Caco-2 (cell line): Measurements from ENCODE around the gene CDH13. TPM values are rescaled to one million over a fixed set of nuclear protein-coding genes. Genes with fewer than 3 reads are reported as not detected.

ENCODE experiments used
- BruUV-seq: library from RNA; stranded (reverse); fragments of 400-500 nt; replicated peaks from 2 replicates; lab custom pipeline; 2021; lab: Mats Ljungman, UMichigan
- CTCF ChIA-PET: fragments of 300-600 bp; sonication (Branson Sonifier 250); formaldehyde crosslinking; loops from one replicate; lab custom pipeline; 2022; ENCODE audit warnings: antibody characterized with exemption; lab: Charles Lee
- POLR2A ChIA-PET: fragments of 300-600 bp; sonication (Branson Sonifier 250); formaldehyde crosslinking; loops from one replicate; lab custom pipeline; 2022; ENCODE audit warnings: antibody characterized with exemption; lab: Charles Lee
- DNase-seq, 2 experiments: peaks; one replicate each; pipeline versions ENCODE4 v3.0.0 to v3.0.0-alpha.2; 2020 to 2022
- H3K27me3 ChIP-seq: replicated peaks from 2 replicates; pipeline ENCODE4 v1.6.0; 2011; ENCODE audit warnings: low read length; ENCODE audit not compliant: control insufficient read depth, insufficient read depth
- H3K36me3 ChIP-seq: 2 replicates; pipeline ENCODE4 v1.5.1; 2011; ENCODE audit warnings: low read length; ENCODE audit not compliant: control insufficient read depth, insufficient read depth
- H3K4me1 ChIP-seq: fragments of 250-450 bp; sonication (Bioruptor Pico); 2 replicates; pipeline ENCODE4 v1.5.1; 2020; ENCODE audit warnings: mild to moderate bottlenecking
- H3K4me3 ChIP-seq: 2 replicates; pipeline ENCODE4 v1.5.1; 2011; ENCODE audit warnings: low read depth, mild to moderate bottlenecking, control low read depth, low read length
- H3K9me3 ChIP-seq: fragments of 250-450 bp; sonication (Bioruptor Pico); 2 replicates; pipeline ENCODE4 v1.5.1; 2020; ENCODE audit warnings: mild to moderate bottlenecking, moderate library complexity
- H3K27ac Mint-ChIP-seq: one replicate; pipeline ENCODE4 v1.8.0; 2022; ENCODE audit warnings: mixed read lengths; ENCODE audit not compliant: unreplicated experiment
- H3K27me3 Mint-ChIP-seq: one replicate; pipeline ENCODE4 v1.8.0; 2022; ENCODE audit warnings: mixed read lengths; ENCODE audit not compliant: insufficient read depth, unreplicated experiment
- H3K36me3 Mint-ChIP-seq: one replicate; pipeline ENCODE4 v1.8.0; 2022; ENCODE audit warnings: mild to moderate bottlenecking, mixed read lengths; ENCODE audit not compliant: insufficient read depth, unreplicated experiment
- H3K4me1 Mint-ChIP-seq: one replicate; pipeline ENCODE4 v1.8.0; 2022; ENCODE audit warnings: low read depth, mixed read lengths; ENCODE audit not compliant: unreplicated experiment
- H3K4me3 Mint-ChIP-seq: one replicate; pipeline ENCODE4 v1.8.0; 2022; ENCODE audit warnings: mild to moderate bottlenecking, moderate library complexity, mixed read lengths; ENCODE audit not compliant: unreplicated experiment
- H3K9me3 Mint-ChIP-seq: one replicate; pipeline ENCODE4 v1.8.0; 2022; ENCODE audit warnings: mixed read lengths; ENCODE audit not compliant: unreplicated experiment
- CTCF ChIP-seq, 2 experiments: fragments of 200-600 bp in 1 of 2; IDR thresholded peaks; 1 replicate in 1 of 2; 2 replicates in 1 of 2; pipeline versions ENCODE4 v1.5.1 to v1.8.0; 2011 to 2022; ENCODE audit warnings: antibody characterized with exemption in 1 of 2, control low read depth in 1 of 2, inconsistent platforms in 1 of 2, low read depth in 1 of 2, low read length in 1 of 2, mild to moderate bottlenecking in 1 of 2, moderate library complexity in 1 of 2; ENCODE audit not compliant: insufficient read depth in 1 of 2, severe bottlenecking in 1 of 2, unreplicated experiment in 1 of 2
- intact Hi-C: fragments of 100-400 bp; cut with micrococcal nuclease; formaldehyde crosslinking; loops from one replicate; pipeline ENCODE4 v1.10.0; 2022; ENCODE audit not compliant: unreplicated experiment
- total RNA-seq: library from RNA; stranded (reverse); gene quantifications from 2 replicates; pipeline ENCODE4 v1.2.3, GENCODE V29; 2022

CDH13 gene
- total RNA-seq, 1 experiment from 2014 or later, result 2.2 TPM

GRCh38 chr16:83305092-83305491 lies 678.3 kb downstream of the CDH13 start:
- POLR2A ChIA-PET, result no interaction called here
- CTCF ChIA-PET, result no interaction called here
- intact Hi-C loops, result no loop called here

GRCh38 chr16:83306961-83307593 lies 680.3 kb downstream of the CDH13 start:
- H3K27me3 Mint-ChIP-seq, result peaks cover 31% of the 10 kb centered on the region
- H3K9me3 Mint-ChIP-seq, result no peaks in the 10 kb centered on the region
- no peak overlapping the region for H3K4me3 ChIP-seq
- ChIA-PET POLR2A (no interaction called here), CTCF (interaction anchor here (0.6 kb wide), 1 partner anchor 29 kb away, joined by 3 read pairs; no protein-coding TSS in a partner anchor)
- H3K9me3 ChIP-seq, result no peaks in the 10 kb centered on the region
- BruUV-seq, result no TSS peak
- H3K27me3 ChIP-seq, result peaks cover 1% of the 10 kb centered on the region
- DNase-seq, result no peak
- no peaks in the 10 kb centered on the region for H3K4me1 Mint-ChIP-seq
- no peak for TF ChIP-seq CTCF (IDR thresholded peaks at IDR 0.05; ENCODE audit: insufficient read depth in 1 of 2, low read depth in 1 of 2, low read length in 1 of 2, severe bottlenecking in 1 of 2, unreplicated experiment in 1 of 2)
- no peak overlapping the region for H3K27ac Mint-ChIP-seq
- no peaks in the 10 kb centered on the region for H3K4me1 ChIP-seq
- no peaks in the 10 kb centered on the region for H3K36me3 ChIP-seq
- no peak overlapping the region for H3K4me3 Mint-ChIP-seq
- no peaks in the 10 kb centered on the region for H3K36me3 Mint-ChIP-seq
- intact Hi-C loops, result no loop called here

More at GRCh38 chr16:83305092-83305491, 678.3 kb downstream of the CDH13 start:
- Mint-ChIP-seq H3K27me3 (peaks cover 21% of the 10 kb centered on the region), H3K9me3 (no peaks in the 10 kb centered on the region), H3K4me1 (no peaks in the 10 kb centered on the region), H3K36me3 (no peaks in the 10 kb centered on the region), H3K27ac (no peak overlapping the region), H3K4me3 (no peak overlapping the region)
- BruUV-seq, result no TSS peak
- no peak for DNase-seq
- Histone ChIP-seq H3K27me3 (peaks cover 3% of the 10 kb centered on the region), H3K4me3 (no peak overlapping the region), H3K9me3 (no peaks in the 10 kb centered on the region), H3K4me1 (no peaks in the 10 kb centered on the region), H3K36me3 (no peaks in the 10 kb centered on the region)
- TF ChIP-seq CTCF (IDR thresholded peaks at IDR 0.05; ENCODE audit: insufficient read depth in 1 of 2, low read depth in 1 of 2, low read length in 1 of 2, severe bottlenecking in 1 of 2, unreplicated experiment in 1 of 2), result no peak

- ChIA-PET CTCF (interaction anchor here (0.6 kb wide), 1 partner anchor 30 kb away, joined by 3 read pairs; no protein-coding TSS in a partner anchor), POLR2A (no interaction called here)
- H3K4me1 Mint-ChIP-seq, result no peaks in the 10 kb centered on the region
- H3K36me3 Mint-ChIP-seq, result no peaks in the 10 kb centered on the region
- intact Hi-C loops, result no loop called here
- H3K27me3 Mint-ChIP-seq, result peaks cover 31% of the 10 kb centered on the region
- H3K36me3 ChIP-seq, result no peaks in the 10 kb centered on the region
- H3K9me3 Mint-ChIP-seq, result no peaks in the 10 kb centered on the region
- no peak overlapping the region for H3K4me3 Mint-ChIP-seq
- H3K4me3 ChIP-seq, result no peak overlapping the region
- H3K27me3 ChIP-seq, result peaks cover 1% of the 10 kb centered on the region
- no peaks in the 10 kb centered on the region for H3K4me1 ChIP-seq
- no peak for DNase-seq
- no peak overlapping the region for H3K27ac Mint-ChIP-seq
- no TSS peak for BruUV-seq
- no peaks in the 10 kb centered on the region for H3K9me3 ChIP-seq
- no peak for TF ChIP-seq CTCF (IDR thresholded peaks at IDR 0.05; ENCODE audit: insufficient read depth in 1 of 2, low read depth in 1 of 2, low read length in 1 of 2, severe bottlenecking in 1 of 2, unreplicated experiment in 1 of 2)
Observed at GRCh38 chr16:83307594-83307992, 680.8 kb downstream of the CDH13 start.
